Skin epidermis (tissue), 12 donors: Measurements from ENCODE around the gene HBG1.
"Not testable (repeated sequence)": the region's sequence is repeated elsewhere in the genome, so short reads cannot be mapped to it uniquely, and the experiment has no call there.

Experiments
- H3K27ac ChIP-seq, 21 experiments: fragments of 200-600 bp; sonication (generic) in 11 of 21; one replicate each; pipeline ENCODE4 v1.5.0; 2020; ENCODE audit warnings: mild to moderate bottlenecking in 3 of 21, inconsistent platforms in 2 of 21, moderate library complexity in 2 of 21
- H3K4me3 ChIP-seq, 7 experiments: fragments of 200-600 bp; sonication (generic) in 2 of 7; one replicate each; pipeline ENCODE4 v1.5.0; 2020; ENCODE audit warnings: inconsistent platforms in 2 of 7, mild to moderate bottlenecking in 2 of 7, moderate library complexity in 1 of 7

HBG1 gene

GRCh38 chr11:5279471-5280090 is 29.9 kb upstream of the HBG1 start:
- H3K27ac ChIP-seq: no peak overlapping the region
- no peak overlapping the region for H3K4me3 ChIP-seq

GRCh38 chr11:5277807-5278382 is 28.2 kb upstream of the HBG1 start:
- no peak overlapping the region for H3K27ac ChIP-seq
- no peak overlapping the region for H3K4me3 ChIP-seq

GRCh38 chr11:5276697-5277096 is 27.0 kb upstream of the HBG1 start:
- Histone ChIP-seq H3K27ac (no peak overlapping the region), H3K4me3 (no peak overlapping the region)

- no peak overlapping the region for H3K27ac ChIP-seq
- no peak overlapping the region for H3K4me3 ChIP-seq
Measured at GRCh38 chr11:5275369-5276110, 25.9 kb upstream of the HBG1 start.

- H3K4me3 ChIP-seq: no peak overlapping the region
- no peak overlapping the region for H3K27ac ChIP-seq
Measured at GRCh38 chr11:5274395-5274794, 24.7 kb upstream of the HBG1 start.

GRCh38 chr11:5272395-5273017 is 22.8 kb upstream of the HBG1 start:
- H3K27ac ChIP-seq: no peak overlapping the region
- no peak overlapping the region for H3K4me3 ChIP-seq

- H3K4me3 ChIP-seq: no peak within 1 kb of the TSS
- no peak within 1 kb of the TSS for H3K27ac ChIP-seq
Measured at GRCh38 chr11:5269715-5270147, 20.1 kb upstream of the HBG1 start, which contains the start of gene HBE1. TSS of gene HBE1 (minus strand) at chr11:5269945. CDS start at chr11:5269890, 55 bp downstream.

- H3K27ac ChIP-seq: no peak overlapping the region
- H3K4me3 ChIP-seq: no peak overlapping the region
Measured at GRCh38 chr11:5267033-5267563, 17.4 kb upstream of the HBG1 start.

GRCh38 chr11:5266609-5267008 is 17.0 kb upstream of the HBG1 start:
- H3K27ac ChIP-seq: no peak overlapping the region
- H3K4me3 ChIP-seq: no peak overlapping the region

- H3K27ac ChIP-seq: no peak overlapping the region
Measured at GRCh38 chr11:5265832-5266231, 16.2 kb upstream of the HBG1 start.

GRCh38 chr11:5258543-5259262 is 9.0 kb upstream of the HBG1 start:
- Histone ChIP-seq H3K4me3 (no peak overlapping the region), H3K27ac (no peak overlapping the region)

More at GRCh38 chr11:5265832-5266231, 16.2 kb upstream of the HBG1 start:
- no peak overlapping the region for H3K4me3 ChIP-seq

GRCh38 chr11:5257296-5257695 is 7.6 kb upstream of the HBG1 start:
- H3K4me3 ChIP-seq: no peak overlapping the region
- no peak overlapping the region for H3K27ac ChIP-seq

GRCh38 chr11:5254646-5255413 is 5.2 kb upstream of the HBG1 start, which contains the start of gene HBG2:
TSS of gene HBG2 (minus strand) at chr11:5254781. CDS start at chr11:5254728, 53 bp downstream.
- H3K27ac ChIP-seq, H3K4me3 ChIP-seq: not testable (repeated sequence)

GRCh38 chr11:5254023-5254422 is 4.4 kb upstream of the HBG1 start:
- not testable (repeated sequence) for H3K27ac ChIP-seq, H3K4me3 ChIP-seq

GRCh38 chr11:5253440-5253839 is 3.8 kb upstream of the HBG1 start:
- not testable (repeated sequence) for H3K4me3 ChIP-seq, H3K27ac ChIP-seq

- no peak overlapping the region for H3K4me3 ChIP-seq
- no peak overlapping the region for H3K27ac ChIP-seq
Measured at GRCh38 chr11:5252919-5253265, 3.2 kb upstream of the HBG1 start.

- Histone ChIP-seq H3K27ac (no peak overlapping the region), H3K4me3 (no peak overlapping the region)
Measured at GRCh38 chr11:5252192-5252918, 2.7 kb upstream of the HBG1 start.

- H3K27ac ChIP-seq: no peak overlapping the region
- no peak overlapping the region for H3K4me3 ChIP-seq
Measured at GRCh38 chr11:5251746-5252145, 2.1 kb upstream of the HBG1 start.
